Measurements from ENCODE around the gene PCDHB10. TPM values are rescaled to one million over a fixed set of nuclear protein-coding genes. Genes with fewer than 3 reads are reported as not detected.
"Not testable (repeated sequence)": the region's sequence is repeated elsewhere in the genome, so short reads cannot be mapped to it uniquely, and the experiment has no call there.

PCDHB10 gene
- total and polyA plus RNA-seq, 7 donors = 0.60 to 6.2 (median 3.9) TPM; not detected in 1

- Histone ChIP-seq H3K27ac (no peak within 1 kb of the TSS), H3K9me3 (peaks cover 5 to 48% (median 19%) of the 10 kb centered on the region in 4 donors), H3K36me3 (no peaks in the 10 kb centered on the region), H3K27me3 (peaks cover 0 to 48% (median 0%) of the 10 kb centered on the region in 3 donors), H3K4me1 (no peaks in the 10 kb centered on the region), H3K4me3 (no peak within 1 kb of the TSS)
- 19 to 35% methylated on average over 9 of the region's 9 CpGs for WGBS, 2 donors
- no peak for TF ChIP-seq CTCF (IDR thresholded peaks at IDR 0.05)
- no peak for TF ChIP-seq POLR2A (IDR thresholded peaks at IDR 0.05)
- TF ChIP-seq POLR2AphosphoS5 (IDR thresholded peaks at IDR 0.05) = no peak
- no peak for TF ChIP-seq EP300 (IDR thresholded peaks at IDR 0.05)
- no peak for DNase-seq
- intact Hi-C loops (cut with DNase I) = no loop called here
Observed at GRCh38 chr5:141186897-141187512, 5.1 kb upstream of the PCDHB10 start, which contains the start of gene PCDHB9. Gene PCDHB9 (plus strand): TSS chr5:141187161. CDS start chr5:141187319, 158 bp downstream.

GRCh38 chr5:141188682-141189081, 3.5 kb upstream of the PCDHB10 start:
- H3K27ac ChIP-seq; intact Hi-C loops (cut with DNase I); H3K36me3 ChIP-seq; H3K4me1 ChIP-seq; H3K4me3 ChIP-seq; DNase-seq: not testable (repeated sequence)
- WGBS, 2 donors = 42 to 65% methylated on average over 33 to 34 of the region's 37 CpGs
- Histone ChIP-seq H3K9me3 (peaks cover 6 to 47% (median 23%) of the 10 kb centered on the region in 4 donors), H3K27me3 (peaks cover 0 to 39% (median 0%) of the 10 kb centered on the region in 3 donors)

- WGBS, 2 donors = 39 to 67% methylated on average over 33 of the region's 35 CpGs
- peaks cover 6 to 47% (median 22%) of the 10 kb centered on the region in 4 donors for H3K9me3 ChIP-seq
Observed at GRCh38 chr5:141189131-141189530, 3.0 kb upstream of the PCDHB10 start.

GRCh38 chr5:141194332-141194731, 2.2 kb downstream of the PCDHB10 start:
- H3K27ac ChIP-seq; H3K4me3 ChIP-seq; H3K4me1 ChIP-seq; H3K36me3 ChIP-seq; intact Hi-C loops (cut with DNase I): not testable (repeated sequence)
- peak; percentile 45 for DNase-seq
- H3K9me3 ChIP-seq = peaks cover 9 to 52% (median 28%) of the 10 kb centered on the region in 4 donors
- H3K27me3 ChIP-seq = peaks cover 0 to 14% (median 0%) of the 10 kb centered on the region in 3 donors
- 34 to 68% methylated on average over 24 to 33 of the region's 37 CpGs for WGBS, 2 donors

More at GRCh38 chr5:141189131-141189530, 3.0 kb upstream of the PCDHB10 start:
- DNase-seq; H3K36me3 ChIP-seq; H3K27ac ChIP-seq; H3K4me3 ChIP-seq; intact Hi-C loops (cut with DNase I); H3K4me1 ChIP-seq: not testable (repeated sequence)
- peaks cover 0 to 39% (median 0%) of the 10 kb centered on the region in 3 donors for H3K27me3 ChIP-seq

- Histone ChIP-seq H3K27me3 (no peaks in the 10 kb centered on the region), H3K4me1 (no peaks in the 10 kb centered on the region), H3K36me3 (no peaks in the 10 kb centered on the region), H3K9me3 (peaks cover 9 to 57% (median 31%) of the 10 kb centered on the region in 4 donors), H3K4me3 (no peak overlapping the region), H3K27ac (no peak overlapping the region)
- intact Hi-C loops (cut with DNase I) = no loop called here
- no peak for DNase-seq
- TF ChIP-seq EP300 (IDR thresholded peaks at IDR 0.05) (no peak), POLR2AphosphoS5 (IDR thresholded peaks at IDR 0.05) (no peak), CTCF (IDR thresholded peaks at IDR 0.05) (no peak), POLR2A (IDR thresholded peaks at IDR 0.05) (no peak)
- WGBS, 2 donors = 33 to 42% methylated on average over 3 of the region's 3 CpGs
Observed at GRCh38 chr5:141196363-141196762, 4.2 kb downstream of the PCDHB10 start.

GRCh38 chr5:141199359-141200235, 7.4 kb downstream of the PCDHB10 start, which contains the start of gene PCDHB11:
Gene PCDHB11 (plus strand): TSS chr5:141199627. CDS start chr5:141199775, 148 bp downstream.
- Histone ChIP-seq H3K27me3 (no peaks in the 10 kb centered on the region), H3K36me3 (no peaks in the 10 kb centered on the region), H3K4me3 (peak within 1 kb of the TSS in 1 of 4 donors; percentile 14), H3K9me3 (peaks cover 3 to 61% (median 26%) of the 10 kb centered on the region in 4 donors), H3K27ac (no peak within 1 kb of the TSS), H3K4me1 (no peaks in the 10 kb centered on the region)
- intact Hi-C loops (cut with DNase I) = no loop called here
- WGBS, 2 donors = 39 to 49% methylated on average over 21 of the region's 21 CpGs
- DNase-seq = no peak
- TF ChIP-seq POLR2AphosphoS5 (IDR thresholded peaks at IDR 0.05) (no peak), CTCF (IDR thresholded peaks at IDR 0.05) (no peak), POLR2A (IDR thresholded peaks at IDR 0.05) (no peak), EP300 (IDR thresholded peaks at IDR 0.05) (no peak)

- intact Hi-C loops (cut with DNase I); H3K36me3 ChIP-seq; H3K27ac ChIP-seq; H3K27me3 ChIP-seq; H3K4me3 ChIP-seq; H3K4me1 ChIP-seq: not testable (repeated sequence)
- peaks cover 0 to 55% (median 23%) of the 10 kb centered on the region in 4 donors for H3K9me3 ChIP-seq
- WGBS, 2 donors = 37 to 65% methylated on average over 27 of the region's 38 CpGs
- DNase-seq = peak; percentile 44
Observed at GRCh38 chr5:141201126-141201525, 9.0 kb downstream of the PCDHB10 start.

GRCh38 chr5:141201646-141202045, 9.5 kb downstream of the PCDHB10 start:
- H3K4me1 ChIP-seq; H3K27me3 ChIP-seq; DNase-seq; intact Hi-C loops (cut with DNase I); H3K4me3 ChIP-seq; H3K36me3 ChIP-seq; H3K27ac ChIP-seq: not testable (repeated sequence)
- WGBS, 2 donors = 48 to 70% methylated on average over 28 to 33 of the region's 35 CpGs
- peaks cover 0 to 54% (median 20%) of the 10 kb centered on the region in 4 donors for H3K9me3 ChIP-seq
